ENCODE results near the gene PLEKHG3.

Gene PLEKHG3

GRCh38 chr14:64725879-64726584 lies 21.8 kb downstream of the PLEKHG3 start:
- H3K9me3 ChIP-seq (ENCODE audit: control insufficient read depth, low read length), result no peaks in the 10 kb centered on the region
- H4K91ac ChIP-seq (ENCODE audit: low read length), result no peak overlapping the region
- WGBS, result 93% methylated on average over 6 of the region's 6 CpGs

GRCh38 chr14:64726585-64726890 lies 22.3 kb downstream of the PLEKHG3 start:
- Histone ChIP-seq H3K4me3 (ENCODE audit: insufficient read depth in 1 of 2, low read depth in 1 of 2, low read length in 2 of 2) (no peak overlapping the region), H2BK120ac (ENCODE audit: low read depth, low read length) (no peak overlapping the region), H3K27me3 (ENCODE audit: control insufficient read depth in 1 of 2, insufficient read depth in 1 of 2, low read length in 2 of 2) (peaks cover 0 to 16% of the 10 kb centered on the region in 2 experiments), H2AFZ (ENCODE audit: low read depth, low read length) (no peak overlapping the region), H3K36me3 (ENCODE audit: control insufficient read depth in 1 of 2, insufficient read depth in 2 of 2, low read depth in 1 of 2, low read length in 2 of 2) (peaks cover 0 to 55% of the 10 kb centered on the region in 2 experiments), H3K23ac (ENCODE audit: low read length in 2 of 2) (no peak overlapping the region), H3K4ac (ENCODE audit: low read depth in 1 of 2, low read length in 2 of 2) (no peak overlapping the region), H3K9me3 (ENCODE audit: control insufficient read depth, low read length) (no peaks in the 10 kb centered on the region), H3K18ac (ENCODE audit: low read depth in 1 of 2, low read length in 2 of 2) (no peak overlapping the region), H2BK12ac (ENCODE audit: low read length in 2 of 2) (peak overlapping the region in 1 of 2 experiments; percentile 23), H3K4me1 (ENCODE audit: control insufficient read depth, insufficient read depth, low read depth, low read length) (peaks cover 57% of the 10 kb centered on the region), H4K91ac (ENCODE audit: low read length) (no peak overlapping the region), H3K4me2 (ENCODE audit: low read length, poor library complexity, severe bottlenecking) (peak overlapping the region; percentile 18), H3K9ac (ENCODE audit: low read length) (no peak overlapping the region), H3K27ac (ENCODE audit: low read length, poor library complexity, severe bottlenecking) (peak overlapping the region; percentile 72), H4K8ac (ENCODE audit: low read length) (no peak overlapping the region), H3K79me1 (replicated peaks; ENCODE audit: low read length, poor library complexity, severe bottlenecking) (peaks cover 27% of the 10 kb centered on the region), H2BK15ac (ENCODE audit: low read depth, poor library complexity, severe bottlenecking) (peak overlapping the region; percentile 15), H2BK5ac (ENCODE audit: low read depth, low read length, poor library complexity, severe bottlenecking) (no peak overlapping the region), H2AK5ac (ENCODE audit: low read length, severe bottlenecking) (peak overlapping the region; percentile 37), H3K14ac (ENCODE audit: low read length in 2 of 2) (no peak overlapping the region)
- peak; percentile 63 for DNase-seq
- WGBS, result 44% methylated on average over 5 of the region's 5 CpGs

More at GRCh38 chr14:64725879-64726584, 21.8 kb downstream of the PLEKHG3 start:
- Histone ChIP-seq H3K36me3 (ENCODE audit: control insufficient read depth in 1 of 2, insufficient read depth in 2 of 2, low read depth in 1 of 2, low read length in 2 of 2) (peaks cover 0 to 50% of the 10 kb centered on the region in 2 experiments), H3K4me3 (ENCODE audit: insufficient read depth in 1 of 2, low read depth in 1 of 2, low read length in 2 of 2) (no peak overlapping the region), H3K4ac (ENCODE audit: low read depth in 1 of 2, low read length in 2 of 2) (no peak overlapping the region), H2BK120ac (ENCODE audit: low read depth, low read length) (no peak overlapping the region), H3K79me1 (replicated peaks; ENCODE audit: low read length, poor library complexity, severe bottlenecking) (peaks cover 26% of the 10 kb centered on the region), H3K4me1 (ENCODE audit: control insufficient read depth, insufficient read depth, low read depth, low read length) (peaks cover 62% of the 10 kb centered on the region), H2AFZ (ENCODE audit: low read depth, low read length) (no peak overlapping the region), H3K9ac (ENCODE audit: low read length) (no peak overlapping the region), H2BK5ac (ENCODE audit: low read depth, low read length, poor library complexity, severe bottlenecking) (no peak overlapping the region), H4K8ac (ENCODE audit: low read length) (no peak overlapping the region), H3K14ac (ENCODE audit: low read length in 2 of 2) (no peak overlapping the region), H3K23ac (ENCODE audit: low read length in 2 of 2) (no peak overlapping the region), H3K18ac (ENCODE audit: low read depth in 1 of 2, low read length in 2 of 2) (no peak overlapping the region), H3K27me3 (ENCODE audit: control insufficient read depth in 1 of 2, insufficient read depth in 1 of 2, low read length in 2 of 2) (peaks cover 0 to 16% of the 10 kb centered on the region in 2 experiments), H2AK5ac (ENCODE audit: low read length, severe bottlenecking) (peak overlapping the region; percentile 49), H3K27ac (ENCODE audit: low read length, poor library complexity, severe bottlenecking) (peak overlapping the region; percentile 72), H3K4me2 (ENCODE audit: low read length, poor library complexity, severe bottlenecking) (peak overlapping the region; percentile 18), H2BK15ac (ENCODE audit: low read depth, poor library complexity, severe bottlenecking) (peak overlapping the region; percentile 17), H2BK12ac (ENCODE audit: low read length in 2 of 2) (peak overlapping the region in 1 of 2 experiments; percentile 23)
- no peak for DNase-seq

- 97% methylated on average over 22 of the region's 22 CpGs for WGBS
- Histone ChIP-seq H2AK5ac (ENCODE audit: low read length, severe bottlenecking) (no peak overlapping the region), H4K91ac (ENCODE audit: low read length) (no peak overlapping the region), H3K79me1 (replicated peaks; ENCODE audit: low read length, poor library complexity, severe bottlenecking) (peaks cover 35% of the 10 kb centered on the region), H3K18ac (ENCODE audit: low read depth in 1 of 2, low read length in 2 of 2) (no peak overlapping the region), H4K8ac (ENCODE audit: low read length) (no peak overlapping the region), H3K4me2 (ENCODE audit: low read length, poor library complexity, severe bottlenecking) (no peak overlapping the region), H2BK15ac (ENCODE audit: low read depth, poor library complexity, severe bottlenecking) (no peak overlapping the region), H2BK5ac (ENCODE audit: low read depth, low read length, poor library complexity, severe bottlenecking) (no peak overlapping the region), H3K4me1 (ENCODE audit: control insufficient read depth, insufficient read depth, low read depth, low read length) (peaks cover 49% of the 10 kb centered on the region), H3K27me3 (ENCODE audit: control insufficient read depth in 1 of 2, insufficient read depth in 1 of 2, low read length in 2 of 2) (peaks cover 0 to 13% of the 10 kb centered on the region in 2 experiments), H3K9me3 (ENCODE audit: control insufficient read depth, low read length) (no peaks in the 10 kb centered on the region), H3K14ac (ENCODE audit: low read length in 2 of 2) (no peak overlapping the region), H3K36me3 (ENCODE audit: control insufficient read depth in 1 of 2, insufficient read depth in 2 of 2, low read depth in 1 of 2, low read length in 2 of 2) (peaks cover 0 to 62% of the 10 kb centered on the region in 2 experiments), H3K4ac (ENCODE audit: low read depth in 1 of 2, low read length in 2 of 2) (no peak overlapping the region), H3K4me3 (ENCODE audit: insufficient read depth in 1 of 2, low read depth in 1 of 2, low read length in 2 of 2) (no peak overlapping the region), H3K23ac (ENCODE audit: low read length in 2 of 2) (no peak overlapping the region), H3K9ac (ENCODE audit: low read length) (no peak overlapping the region), H3K27ac (ENCODE audit: low read length, poor library complexity, severe bottlenecking) (peak overlapping the region; percentile 8), H2AFZ (ENCODE audit: low read depth, low read length) (no peak overlapping the region), H2BK120ac (ENCODE audit: low read depth, low read length) (no peak overlapping the region), H2BK12ac (ENCODE audit: low read length in 2 of 2) (peak overlapping the region in 1 of 2 experiments; percentile 21)
- no peak for DNase-seq
These were observed 23.4 kb downstream of the PLEKHG3 start for GRCh38 chr14:64727551-64728071.

GRCh38 chr14:64728106-64728505 lies 23.9 kb downstream of the PLEKHG3 start:
- peaks cover 0 to 11% of the 10 kb centered on the region in 2 experiments for H3K27me3 ChIP-seq (ENCODE audit: control insufficient read depth in 1 of 2, insufficient read depth in 1 of 2, low read length in 2 of 2)
- no peak overlapping the region for H3K14ac ChIP-seq (ENCODE audit: low read length in 2 of 2)
- H3K23ac ChIP-seq (ENCODE audit: low read length in 2 of 2), result no peak overlapping the region
- no peak overlapping the region for H3K4ac ChIP-seq (ENCODE audit: low read depth in 1 of 2, low read length in 2 of 2)
- no peak overlapping the region for H4K91ac ChIP-seq (ENCODE audit: low read length)
- no peak overlapping the region for H2BK12ac ChIP-seq (ENCODE audit: low read length in 2 of 2)
- H3K79me1 ChIP-seq (replicated peaks; ENCODE audit: low read length, poor library complexity, severe bottlenecking), result peaks cover 38% of the 10 kb centered on the region
- H2BK5ac ChIP-seq (ENCODE audit: low read depth, low read length, poor library complexity, severe bottlenecking), result no peak overlapping the region
- no peak overlapping the region for H3K9ac ChIP-seq (ENCODE audit: low read length)
- no peak overlapping the region for H2AFZ ChIP-seq (ENCODE audit: low read depth, low read length)
- peak overlapping the region; percentile 18 for H2AK5ac ChIP-seq (ENCODE audit: low read length, severe bottlenecking)
- H4K8ac ChIP-seq (ENCODE audit: low read length), result no peak overlapping the region
- no peak for DNase-seq
- H2BK120ac ChIP-seq (ENCODE audit: low read depth, low read length), result no peak overlapping the region
- peaks cover 48% of the 10 kb centered on the region for H3K4me1 ChIP-seq (ENCODE audit: control insufficient read depth, insufficient read depth, low read depth, low read length)
- H3K36me3 ChIP-seq (ENCODE audit: control insufficient read depth in 1 of 2, insufficient read depth in 2 of 2, low read depth in 1 of 2, low read length in 2 of 2), result peaks cover 0 to 64% of the 10 kb centered on the region in 2 experiments
- H3K4me2 ChIP-seq (ENCODE audit: low read length, poor library complexity, severe bottlenecking), result no peak overlapping the region
- H3K4me3 ChIP-seq (ENCODE audit: insufficient read depth in 1 of 2, low read depth in 1 of 2, low read length in 2 of 2), result no peak overlapping the region
- 94% methylated on average over 6 of the region's 6 CpGs for WGBS
- H3K9me3 ChIP-seq (ENCODE audit: control insufficient read depth, low read length), result no peaks in the 10 kb centered on the region
- no peak overlapping the region for H3K18ac ChIP-seq (ENCODE audit: low read depth in 1 of 2, low read length in 2 of 2)
- no peak overlapping the region for H3K27ac ChIP-seq (ENCODE audit: low read length, poor library complexity, severe bottlenecking)
- no peak overlapping the region for H2BK15ac ChIP-seq (ENCODE audit: low read depth, poor library complexity, severe bottlenecking)
